B cell (primary cell): ENCODE data around the gene NEK6. TPM values are rescaled to one million over a fixed set of nuclear protein-coding genes. Genes with fewer than 3 reads are reported as not detected.

ENCODE experiments used
- ATAC-seq: fragments of 200-7000 bp; cut with Tn5 transposase; one replicate; pipeline ENCODE4 v1.10.0; 2021; ENCODE audit warnings: low read depth, mild to moderate bottlenecking, moderate number of reproducible peaks, moderate library complexity
- CTCF ChIA-PET: fragments of 350-600 bp; sonication (Branson Sonifier 250); formaldehyde crosslinking; loops from one replicate; lab custom pipeline; 2021; ENCODE audit warnings: antibody characterized with exemption, inconsistent platforms; lab: Charles Lee
- POLR2A ChIA-PET: fragments of 350-600 bp; sonication (Branson Sonifier 250); formaldehyde crosslinking; loops from one replicate; lab custom pipeline; 2021; ENCODE audit warnings: antibody characterized with exemption; lab: Charles Lee
- DNase-seq: peaks from one replicate; pipeline ENCODE4 v3.0.0; 2013
- H2AFZ ChIP-seq: 2 replicates; pipeline ENCODE4 v1.6.1; 2012; ENCODE audit warnings: mild to moderate bottlenecking, low read depth, low read length; ENCODE audit not compliant: insufficient read depth, poor library complexity, severe bottlenecking
- H3K27ac ChIP-seq, 2 donors: 1 replicate in 1 of 2; 2 replicates in 1 of 2; pipeline ENCODE4 v1.5.1; 2012 to 2013; ENCODE audit warnings: low read length in 2 of 2, mild to moderate bottlenecking in 2 of 2, moderate library complexity in 1 of 2
- H3K27me3 ChIP-seq, 4 experiments: fragments of 200-600 bp in 1 of 4; sonication (generic) in 1 of 4; replicated peaks in 1 of 4; 1 replicate in 2 of 4; 2 replicates in 2 of 4; pipeline versions ENCODE4 v1.6.1 to v1.7.0; 2013 to 2016; ENCODE audit warnings: low read length in 3 of 4, mild to moderate bottlenecking in 2 of 4, mixed read lengths in 1 of 4, moderate library complexity in 1 of 4; ENCODE audit not compliant: insufficient read depth in 4 of 4, control insufficient read depth in 3 of 4; ENCODE audit errors: control extremely low read depth in 1 of 4
- H3K36me3 ChIP-seq, 2 experiments: replicated peaks in 1 of 2; 1 replicate in 1 of 2; 2 replicates in 1 of 2; pipeline versions ENCODE4 v1.6.1 to v1.7.1; 2013; ENCODE audit warnings: low read length in 1 of 2; ENCODE audit not compliant: insufficient read depth in 2 of 2, control insufficient read depth in 1 of 2; ENCODE audit errors: control extremely low read depth in 1 of 2, extremely low read depth in 1 of 2
- H3K4me1 ChIP-seq, 2 donors: fragments of 200-600 bp in 1 of 2; sonication (generic) in 1 of 2; 1 replicate in 1 of 2; 2 replicates in 1 of 2; pipeline versions ENCODE4 v1.5.1 to v1.6.1; 2013 to 2017; ENCODE audit warnings: low read length in 2 of 2; ENCODE audit not compliant: control insufficient read depth in 2 of 2, insufficient read depth in 2 of 2
- H3K4me2 ChIP-seq: replicated peaks from 2 replicates; pipeline ENCODE3; 2012; ENCODE audit warnings: mild to moderate bottlenecking, low read depth, low read length; ENCODE audit not compliant: poor library complexity, severe bottlenecking
- H3K4me3 ChIP-seq, 5 experiments: fragments of 200-600 bp in 1 of 5; sonication (generic) in 1 of 5; 1 replicate in 3 of 5; 2 replicates in 2 of 5; pipeline versions ENCODE4 v1.5.1 to v1.7.0; 2011 to 2016; ENCODE audit warnings: low read length in 4 of 5, mild to moderate bottlenecking in 4 of 5, low read depth in 2 of 5, control low read depth in 1 of 5, moderate library complexity in 1 of 5; ENCODE audit not compliant: insufficient read depth in 1 of 5; ENCODE audit errors: control extremely low read depth in 1 of 5, extremely low read depth in 1 of 5
- H3K79me2 ChIP-seq: fragments of 200-600 bp; sonication (generic); one replicate; pipeline ENCODE4 v1.6.0; 2016; ENCODE audit warnings: low read length; ENCODE audit not compliant: control insufficient read depth, insufficient read depth
- H3K9ac ChIP-seq: fragments of 200-600 bp; sonication (generic); 2 replicates; pipeline ENCODE4 v1.6.1; 2017; ENCODE audit warnings: mild to moderate bottlenecking, low read length, moderate library complexity
- H3K9me3 ChIP-seq, 3 donors: one replicate each; pipeline versions ENCODE4 v1.6.1 to v1.7.1; 2013; ENCODE audit warnings: low read length in 2 of 3; ENCODE audit not compliant: control insufficient read depth in 2 of 3, insufficient read depth in 1 of 3; ENCODE audit errors: control extremely low read depth in 1 of 3
- H4K20me1 ChIP-seq: 2 replicates; pipeline ENCODE4 v1.6.0; 2012; ENCODE audit warnings: mild to moderate bottlenecking, low read length; ENCODE audit not compliant: insufficient read depth, control insufficient read depth, poor library complexity, severe bottlenecking
- H3K27ac Mint-ChIP-seq: one replicate; pipeline ENCODE4 v1.8.0; 2021; ENCODE audit warnings: mixed read lengths
- H3K27me3 Mint-ChIP-seq: one replicate; pipeline ENCODE4 v1.8.0; 2021; ENCODE audit warnings: mixed read lengths
- H3K4me1 Mint-ChIP-seq: one replicate; pipeline ENCODE4 v1.8.0; 2021; ENCODE audit warnings: mixed read lengths
- H3K4me3 Mint-ChIP-seq: one replicate; pipeline ENCODE4 v1.8.0; 2021; ENCODE audit warnings: mixed read lengths
- H3K9me3 Mint-ChIP-seq: one replicate; pipeline ENCODE4 v1.8.0; 2022; ENCODE audit warnings: mixed read lengths; ENCODE audit not compliant: insufficient read depth
- EZH2 ChIP-seq: IDR thresholded peaks from 2 replicates; pipeline ENCODE4 v1.6.1; 2012; ENCODE audit warnings: borderline replicate concordance, low read depth, mild to moderate bottlenecking, moderate library complexity, low read length; ENCODE audit not compliant: insufficient read depth, poor library complexity, severe bottlenecking
- WGBS: methylation state at CpG from one replicate; pipeline ENCODE4 v1.1.5; 2013; ENCODE audit warnings: missing lambda C conversion rate; ENCODE audit not compliant: insufficient coverage; 5-methylcytosine and 5-hydroxymethylcytosine counted together
- intact Hi-C: fragments of 100-400 bp; cut with micrococcal nuclease; formaldehyde crosslinking; loops from one replicate; pipeline ENCODE4 v1.10.0; 2022
- polyA plus RNA-seq: library from polyadenylated mRNA; depleted of rRNA; stranded (reverse); fragments of >200 nt; gene quantifications from 2 replicates; pipeline ENCODE4 v1.2.3, GENCODE V29; 2012
- total RNA-seq, 2 donors: library from RNA; stranded (reverse); fragments of 120-200 nt in 1 of 2; gene quantifications; 1 replicate in 1 of 2; 2 replicates in 1 of 2; pipeline versions ENCODE4 v1.2.3 to v1.2.4, GENCODE V29; 2013 to 2022
- TF ChIP-seq, protein P1 (sequence below): fragments of 200-600 bp; IDR thresholded peaks from one replicate; pipeline ENCODE4 v1.8.0; 2022; ENCODE audit warnings: antibody characterized with exemption, mild to moderate bottlenecking

Gene NEK6
- total and polyA plus RNA-seq, 2 donors (not counting 1 experiment from before 2014, with no cell fraction given) = 40.0 to 63.1 TPM

DNA sequence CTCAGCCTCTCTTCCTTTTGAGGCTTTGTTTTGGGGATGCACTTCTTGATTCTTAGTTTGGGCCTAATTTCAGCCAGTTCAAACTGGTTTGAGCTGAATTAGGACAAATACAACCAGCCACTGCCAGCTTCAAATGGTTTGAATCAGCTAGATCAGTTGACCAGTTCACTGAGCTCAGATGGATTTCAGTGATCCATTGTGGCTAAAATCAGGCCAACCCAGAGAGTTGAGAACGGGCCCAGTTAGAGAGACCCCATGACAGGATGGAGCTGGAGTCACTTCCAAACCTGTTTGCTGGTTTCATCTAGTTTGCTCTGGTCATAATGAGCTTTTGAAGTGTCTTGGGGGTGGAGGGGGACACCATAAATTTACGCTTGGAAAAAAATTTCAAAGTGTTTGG lies 48.0 kb upstream of the NEK6 start:
- Mint-ChIP-seq H3K27ac (peak overlapping the region; percentile 83), H3K4me1 (peaks cover 93% of the 10 kb centered on the region), H3K9me3 (no peaks in the 10 kb centered on the region), H3K27me3 (no peaks in the 10 kb centered on the region), H3K4me3 (peak overlapping the region; percentile 17)
- Histone ChIP-seq H3K9ac (no peak overlapping the region), H4K20me1 (no peaks in the 10 kb centered on the region), H3K79me2 (no peaks in the 10 kb centered on the region), H3K9me3 (no peaks in the 10 kb centered on the region), H2AFZ (no peak overlapping the region), H3K27me3 (no peaks in the 10 kb centered on the region), H3K4me1 (peaks cover 82 to 88% of the 10 kb centered on the region in 2 donors), H3K36me3 (no peaks in the 10 kb centered on the region), H3K4me3 (no peak overlapping the region), H3K4me2 (peak overlapping the region; percentile 33), H3K27ac (peak overlapping the region; percentile 1 to 48)
- DNase-seq (no peak), ATAC-seq (no peak)
- ChIA-PET CTCF (interaction anchor here (3.2 to 3.8 kb wide), 2 partner anchors 12 to 82 kb away, joined by 13 to 20 read pairs; no protein-coding TSS in a partner anchor), POLR2A (interaction anchor here (1.2 to 2.1 kb wide), 2 partner anchors 8 to 13 kb away, joined by 7 to 13 read pairs; no protein-coding TSS in a partner anchor)
- intact Hi-C loops = loop anchor here (1.0 kb wide), 1 partner anchor 9 kb away; no protein-coding TSS in a partner anchor
- 100% methylated on average over 1 of the region's 2 CpGs for WGBS
- TF ChIP-seq, protein P1, sequence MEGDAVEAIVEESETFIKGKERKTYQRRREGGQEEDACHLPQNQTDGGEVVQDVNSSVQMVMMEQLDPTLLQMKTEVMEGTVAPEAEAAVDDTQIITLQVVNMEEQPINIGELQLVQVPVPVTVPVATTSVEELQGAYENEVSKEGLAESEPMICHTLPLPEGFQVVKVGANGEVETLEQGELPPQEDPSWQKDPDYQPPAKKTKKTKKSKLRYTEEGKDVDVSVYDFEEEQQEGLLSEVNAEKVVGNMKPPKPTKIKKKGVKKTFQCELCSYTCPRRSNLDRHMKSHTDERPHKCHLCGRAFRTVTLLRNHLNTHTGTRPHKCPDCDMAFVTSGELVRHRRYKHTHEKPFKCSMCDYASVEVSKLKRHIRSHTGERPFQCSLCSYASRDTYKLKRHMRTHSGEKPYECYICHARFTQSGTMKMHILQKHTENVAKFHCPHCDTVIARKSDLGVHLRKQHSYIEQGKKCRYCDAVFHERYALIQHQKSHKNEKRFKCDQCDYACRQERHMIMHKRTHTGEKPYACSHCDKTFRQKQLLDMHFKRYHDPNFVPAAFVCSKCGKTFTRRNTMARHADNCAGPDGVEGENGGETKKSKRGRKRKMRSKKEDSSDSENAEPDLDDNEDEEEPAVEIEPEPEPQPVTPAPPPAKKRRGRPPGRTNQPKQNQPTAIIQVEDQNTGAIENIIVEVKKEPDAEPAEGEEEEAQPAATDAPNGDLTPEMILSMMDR = no peak
- no peak for TF ChIP-seq EZH2

DNA sequence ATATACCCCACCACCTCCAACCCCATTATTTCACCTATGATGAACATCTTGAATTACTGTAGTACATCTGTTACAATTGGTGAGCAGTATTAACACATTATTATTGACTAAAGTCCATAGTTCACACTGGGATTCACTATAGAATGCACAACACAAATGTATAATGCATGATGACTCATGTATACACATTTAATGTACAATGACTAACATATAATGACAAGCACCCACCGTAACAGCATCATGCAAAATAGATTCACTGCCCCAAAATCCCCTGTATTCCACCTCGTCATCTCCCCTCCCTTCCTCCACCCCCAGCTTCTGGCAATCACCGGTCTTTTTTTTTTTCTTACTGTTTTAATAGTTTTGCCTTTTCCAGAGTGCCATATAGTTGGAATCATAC lies 47.1 kb upstream of the NEK6 start:
- no peak overlapping the region for H3K9ac ChIP-seq
- peaks cover 82 to 88% of the 10 kb centered on the region in 2 donors for H3K4me1 ChIP-seq
- H3K9me3 Mint-ChIP-seq = no peaks in the 10 kb centered on the region
- H3K27me3 Mint-ChIP-seq = no peaks in the 10 kb centered on the region
- peak; percentile 79 for DNase-seq
- ATAC-seq = peak; percentile 75
- H3K36me3 ChIP-seq = no peaks in the 10 kb centered on the region
- WGBS = no CpG with 5 or more reads among the region's 3 CpGs
- peak overlapping the region; percentile 40 for H3K4me2 ChIP-seq
- TF ChIP-seq, protein P1 = no peak
- TF ChIP-seq EZH2 = no peak
- peak overlapping the region; percentile 69 for H3K4me3 Mint-ChIP-seq
- H3K27ac Mint-ChIP-seq = peak overlapping the region; percentile 80
- POLR2A ChIA-PET = interaction anchor here (1.2 to 1.4 kb wide), 2 partner anchors 12 to 13 kb away, joined by 4 to 7 read pairs; no protein-coding TSS in a partner anchor
- no peak overlapping the region for H3K4me3 ChIP-seq
- H2AFZ ChIP-seq = no peak overlapping the region
- no peaks in the 10 kb centered on the region for H3K9me3 ChIP-seq
- H3K4me1 Mint-ChIP-seq = peaks cover 93% of the 10 kb centered on the region
- H3K27me3 ChIP-seq = no peaks in the 10 kb centered on the region
- CTCF ChIA-PET = interaction anchor here (3.2 to 3.8 kb wide), 2 partner anchors 13 to 83 kb away, joined by 13 to 20 read pairs; no protein-coding TSS in a partner anchor
- peak overlapping the region; percentile 26 to 69 for H3K27ac ChIP-seq
- intact Hi-C loops = loop anchor here (1.0 kb wide), 2 partner anchors 8 kb away; no protein-coding TSS in a partner anchor
- H4K20me1 ChIP-seq = no peaks in the 10 kb centered on the region
- no peaks in the 10 kb centered on the region for H3K79me2 ChIP-seq
